HEK293 (cell line): ENCODE measurements around the gene CNPY4.
A peak's percentile ranks its signal among the peaks of the same experiment; 100 is the strongest.

ENCODE experiments used
- BCL11B ChIP-seq: fragments of 450-650 bp; formaldehyde crosslinking; IDR thresholded peaks from 2 replicates; pipeline ENCODE4 v1.5.1; 2016; ENCODE audit warnings: low read depth, missing biosample characterization, missing genetic modification characterization
- FEZF1 ChIP-seq: fragments of 450-650 bp; formaldehyde crosslinking; IDR thresholded peaks from 2 replicates; pipeline ENCODE4 v1.5.1; 2016; ENCODE audit warnings: missing biosample characterization, missing genetic modification characterization
- MYNN ChIP-seq: fragments of 450-650 bp; formaldehyde crosslinking; IDR thresholded peaks from 2 replicates; pipeline ENCODE4 v1.5.1; 2016; ENCODE audit warnings: missing biosample characterization, missing genetic modification characterization, borderline replicate concordance
- PRDM1 ChIP-seq: fragments of 450-650 bp; formaldehyde crosslinking; IDR thresholded peaks from 2 replicates; pipeline ENCODE4; 2016; ENCODE audit warnings: missing biosample characterization, missing genetic modification characterization
- ZBTB21 ChIP-seq: fragments of 450-650 bp; formaldehyde crosslinking; IDR thresholded peaks from 2 replicates; pipeline ENCODE4 v1.5.1; 2017; ENCODE audit warnings: missing biosample characterization, missing genetic modification characterization
- ZBTB8A ChIP-seq: fragments of 450-650 bp; formaldehyde crosslinking; IDR thresholded peaks from 2 replicates; pipeline ENCODE4 v1.5.1; 2016; ENCODE audit warnings: missing biosample characterization, missing genetic modification characterization
- ZFP3 ChIP-seq: fragments of 450-650 bp; formaldehyde crosslinking; IDR thresholded peaks from 2 replicates; pipeline ENCODE4 v1.5.1; 2016; ENCODE audit warnings: low read depth, missing biosample characterization, missing genetic modification characterization
- ZFP37 ChIP-seq: fragments of 450-650 bp; formaldehyde crosslinking; IDR thresholded peaks from 2 replicates; pipeline ENCODE4 v1.5.1; 2016; ENCODE audit warnings: missing biosample characterization, missing genetic modification characterization
- ZNF114 ChIP-seq: fragments of 450-650 bp; formaldehyde crosslinking; IDR thresholded peaks from 2 replicates; pipeline ENCODE4 v1.5.0; 2017; ENCODE audit warnings: missing biosample characterization, missing genetic modification characterization
- ZNF155 ChIP-seq: fragments of 450-650 bp; formaldehyde crosslinking; IDR thresholded peaks from 2 replicates; pipeline ENCODE4 v1.5.1; 2016; ENCODE audit warnings: missing biosample characterization, missing genetic modification characterization
- ZNF157 ChIP-seq: fragments of 450-650 bp; formaldehyde crosslinking; IDR thresholded peaks from 2 replicates; pipeline ENCODE4 v1.5.1; 2016; ENCODE audit warnings: missing biosample characterization, missing genetic modification characterization
- ZNF16 ChIP-seq: fragments of 450-650 bp; formaldehyde crosslinking; IDR thresholded peaks from 2 replicates; pipeline ENCODE4 v1.5.1; 2016; ENCODE audit warnings: low read depth, missing biosample characterization, missing genetic modification characterization
- ZNF221 ChIP-seq: fragments of 450-650 bp; formaldehyde crosslinking; IDR thresholded peaks from 2 replicates; pipeline ENCODE4 v1.5.1; 2017; ENCODE audit warnings: missing biosample characterization, missing genetic modification characterization, borderline replicate concordance
- ZNF248 ChIP-seq: fragments of 450-650 bp; formaldehyde crosslinking; IDR thresholded peaks from 2 replicates; pipeline ENCODE4 v1.5.1; 2017; ENCODE audit warnings: missing biosample characterization, missing genetic modification characterization
- ZNF48 ChIP-seq: fragments of 450-650 bp; formaldehyde crosslinking; IDR thresholded peaks from 2 replicates; pipeline ENCODE4 v1.5.1; 2016; ENCODE audit warnings: missing biosample characterization, missing genetic modification characterization
- ZNF529 ChIP-seq: fragments of 450-650 bp; formaldehyde crosslinking; IDR thresholded peaks from 2 replicates; pipeline ENCODE4 v1.5.1; 2017; ENCODE audit warnings: missing genetic modification characterization, missing biosample characterization; ENCODE audit not compliant: insufficient replicate concordance
- ZNF549 ChIP-seq: fragments of 450-650 bp; IDR thresholded peaks from 2 replicates; pipeline ENCODE4 v1.5.1; 2018; ENCODE audit warnings: missing biosample characterization, missing genetic modification characterization, mild to moderate bottlenecking, inconsistent platforms, moderate library complexity
- ZNF560 ChIP-seq: fragments of 450-650 bp; formaldehyde crosslinking; IDR thresholded peaks from 2 replicates; pipeline ENCODE4 v1.5.1; 2017; ENCODE audit warnings: missing biosample characterization, missing genetic modification characterization, borderline replicate concordance
- ZNF600 ChIP-seq: fragments of 450-650 bp; formaldehyde crosslinking; IDR thresholded peaks from 2 replicates; pipeline ENCODE4 v1.5.1; 2016; ENCODE audit warnings: missing biosample characterization, missing genetic modification characterization
- ZNF610 ChIP-seq: fragments of 450-650 bp; formaldehyde crosslinking; IDR thresholded peaks from 2 replicates; pipeline ENCODE4 v1.5.1; 2016; ENCODE audit warnings: missing biosample characterization, missing genetic modification characterization, borderline replicate concordance
- ZNF629 ChIP-seq: fragments of 450-650 bp; formaldehyde crosslinking; IDR thresholded peaks from 2 replicates; pipeline ENCODE4 v1.5.1; 2017; ENCODE audit warnings: missing biosample characterization, missing genetic modification characterization
- ZNF658 ChIP-seq: fragments of 450-650 bp; formaldehyde crosslinking; IDR thresholded peaks from 2 replicates; pipeline ENCODE4; 2016; ENCODE audit warnings: missing biosample characterization, missing genetic modification characterization
- ZNF768 ChIP-seq: fragments of 450-650 bp; formaldehyde crosslinking; IDR thresholded peaks from 2 replicates; pipeline ENCODE4 v1.5.1; 2018; ENCODE audit warnings: missing biosample characterization, mild to moderate bottlenecking, missing genetic modification characterization
- ZNF830 ChIP-seq: fragments of 450-650 bp; IDR thresholded peaks from 2 replicates; pipeline ENCODE4 v1.5.0; 2018; ENCODE audit warnings: missing biosample characterization, missing genetic modification characterization, low read depth, mild to moderate bottlenecking, moderate library complexity
- TF ChIP-seq, protein P1 (sequence below): fragments of 450-650 bp; formaldehyde crosslinking; IDR thresholded peaks from 2 replicates; pipeline ENCODE4 v1.5.1; 2016; ENCODE audit warnings: missing biosample characterization, missing genetic modification characterization
- TF ChIP-seq, protein P2 (sequence below): fragments of 450-650 bp; formaldehyde crosslinking; IDR thresholded peaks from 2 replicates; pipeline ENCODE4 v1.5.1; 2016; ENCODE audit warnings: missing biosample characterization, missing genetic modification characterization
- TF ChIP-seq, protein P3 (sequence below): fragments of 450-650 bp; formaldehyde crosslinking; conservative IDR thresholded peaks from 2 replicates; pipeline ENCODE4 v1.5.1; 2016; ENCODE audit warnings: low read depth, missing biosample characterization, missing genetic modification characterization
- TF ChIP-seq, protein P4 (sequence below): fragments of 450-650 bp; formaldehyde crosslinking; IDR thresholded peaks from 2 replicates; pipeline ENCODE4 v1.5.1; 2016; ENCODE audit warnings: missing biosample characterization, missing genetic modification characterization

The CNPY4 gene

GRCh38 chr7:100100420-100101015, 18.9 kb upstream of the CNPY4 start (continued):
- TF ChIP-seq ZNF560 (tag by site-specific recombination) (no peak), MYNN (tag by site-specific recombination) (no peak), BCL11B (tag by site-specific recombination) (peak; percentile 82), ZNF658 (tag by site-specific recombination) (no peak), ZNF155 (tag by site-specific recombination) (no peak), ZNF768 (tag by site-specific recombination) (no peak), ZBTB8A (tag by site-specific recombination) (peak; percentile 97), ZNF610 (peak; percentile 73; the same call in 1 of the 2 replicates), ZNF248 (tag by site-specific recombination) (no peak), ZNF629 (tag by site-specific recombination) (peak; percentile 71), FEZF1 (tag by site-specific recombination) (no peak; the same call in 1 of the 2 replicates), ZNF221 (tag by site-specific recombination) (no peak), ZNF830 (no peak), ZFP37 (tag by site-specific recombination) (no peak; the same call in 1 of the 2 replicates), ZBTB21 (tag by site-specific recombination) (peak; percentile 29; the same call in 1 of the 2 replicates), ZNF529 (tag by site-specific recombination) (no peak), ZNF549 (tag by site-specific recombination) (no peak), ZNF16 (tag by site-specific recombination) (no peak), ZNF157 (tag by site-specific recombination) (no peak), ZFP3 (no peak), ZNF600 (tag by site-specific recombination) (peak; percentile 69), ZNF114 (no peak), ZNF48 (tag by site-specific recombination) (no peak), PRDM1 (no peak)
- TF ChIP-seq, protein P1, sequence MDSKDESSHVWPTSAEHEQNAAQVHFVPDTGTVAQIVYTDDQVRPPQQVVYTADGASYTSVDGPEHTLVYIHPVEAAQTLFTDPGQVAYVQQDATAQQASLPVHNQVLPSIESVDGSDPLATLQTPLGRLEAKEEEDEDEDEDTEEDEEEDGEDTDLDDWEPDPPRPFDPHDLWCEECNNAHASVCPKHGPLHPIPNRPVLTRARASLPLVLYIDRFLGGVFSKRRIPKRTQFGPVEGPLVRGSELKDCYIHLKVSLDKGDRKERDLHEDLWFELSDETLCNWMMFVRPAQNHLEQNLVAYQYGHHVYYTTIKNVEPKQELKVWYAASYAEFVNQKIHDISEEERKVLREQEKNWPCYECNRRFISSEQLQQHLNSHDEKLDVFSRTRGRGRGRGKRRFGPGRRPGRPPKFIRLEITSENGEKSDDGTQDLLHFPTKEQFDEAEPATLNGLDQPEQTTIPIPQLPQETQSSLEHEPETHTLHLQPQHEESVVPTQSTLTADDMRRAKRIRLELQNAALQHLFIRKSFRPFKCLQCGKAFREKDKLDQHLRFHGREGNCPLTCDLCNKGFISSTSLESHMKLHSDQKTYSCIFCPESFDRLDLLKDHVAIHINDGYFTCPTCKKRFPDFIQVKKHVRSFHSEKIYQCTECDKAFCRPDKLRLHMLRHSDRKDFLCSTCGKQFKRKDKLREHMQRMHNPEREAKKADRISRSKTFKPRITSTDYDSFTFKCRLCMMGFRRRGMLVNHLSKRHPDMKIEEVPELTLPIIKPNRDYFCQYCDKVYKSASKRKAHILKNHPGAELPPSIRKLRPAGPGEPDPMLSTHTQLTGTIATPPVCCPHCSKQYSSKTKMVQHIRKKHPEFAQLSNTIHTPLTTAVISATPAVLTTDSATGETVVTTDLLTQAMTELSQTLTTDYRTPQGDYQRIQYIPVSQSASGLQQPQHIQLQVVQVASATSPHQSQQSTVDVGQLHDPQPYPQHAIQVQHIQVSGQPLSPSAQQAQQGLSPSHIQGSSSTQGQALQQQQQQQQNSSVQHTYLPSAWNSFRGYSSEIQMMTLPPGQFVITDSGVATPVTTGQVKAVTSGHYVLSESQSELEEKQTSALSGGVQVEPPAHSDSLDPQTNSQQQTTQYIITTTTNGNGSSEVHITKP = peak; percentile 52
- TF ChIP-seq, protein P2, sequence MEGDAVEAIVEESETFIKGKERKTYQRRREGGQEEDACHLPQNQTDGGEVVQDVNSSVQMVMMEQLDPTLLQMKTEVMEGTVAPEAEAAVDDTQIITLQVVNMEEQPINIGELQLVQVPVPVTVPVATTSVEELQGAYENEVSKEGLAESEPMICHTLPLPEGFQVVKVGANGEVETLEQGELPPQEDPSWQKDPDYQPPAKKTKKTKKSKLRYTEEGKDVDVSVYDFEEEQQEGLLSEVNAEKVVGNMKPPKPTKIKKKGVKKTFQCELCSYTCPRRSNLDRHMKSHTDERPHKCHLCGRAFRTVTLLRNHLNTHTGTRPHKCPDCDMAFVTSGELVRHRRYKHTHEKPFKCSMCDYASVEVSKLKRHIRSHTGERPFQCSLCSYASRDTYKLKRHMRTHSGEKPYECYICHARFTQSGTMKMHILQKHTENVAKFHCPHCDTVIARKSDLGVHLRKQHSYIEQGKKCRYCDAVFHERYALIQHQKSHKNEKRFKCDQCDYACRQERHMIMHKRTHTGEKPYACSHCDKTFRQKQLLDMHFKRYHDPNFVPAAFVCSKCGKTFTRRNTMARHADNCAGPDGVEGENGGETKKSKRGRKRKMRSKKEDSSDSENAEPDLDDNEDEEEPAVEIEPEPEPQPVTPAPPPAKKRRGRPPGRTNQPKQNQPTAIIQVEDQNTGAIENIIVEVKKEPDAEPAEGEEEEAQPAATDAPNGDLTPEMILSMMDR (tag by site-specific recombination) = no peak
- TF ChIP-seq, protein P3, sequence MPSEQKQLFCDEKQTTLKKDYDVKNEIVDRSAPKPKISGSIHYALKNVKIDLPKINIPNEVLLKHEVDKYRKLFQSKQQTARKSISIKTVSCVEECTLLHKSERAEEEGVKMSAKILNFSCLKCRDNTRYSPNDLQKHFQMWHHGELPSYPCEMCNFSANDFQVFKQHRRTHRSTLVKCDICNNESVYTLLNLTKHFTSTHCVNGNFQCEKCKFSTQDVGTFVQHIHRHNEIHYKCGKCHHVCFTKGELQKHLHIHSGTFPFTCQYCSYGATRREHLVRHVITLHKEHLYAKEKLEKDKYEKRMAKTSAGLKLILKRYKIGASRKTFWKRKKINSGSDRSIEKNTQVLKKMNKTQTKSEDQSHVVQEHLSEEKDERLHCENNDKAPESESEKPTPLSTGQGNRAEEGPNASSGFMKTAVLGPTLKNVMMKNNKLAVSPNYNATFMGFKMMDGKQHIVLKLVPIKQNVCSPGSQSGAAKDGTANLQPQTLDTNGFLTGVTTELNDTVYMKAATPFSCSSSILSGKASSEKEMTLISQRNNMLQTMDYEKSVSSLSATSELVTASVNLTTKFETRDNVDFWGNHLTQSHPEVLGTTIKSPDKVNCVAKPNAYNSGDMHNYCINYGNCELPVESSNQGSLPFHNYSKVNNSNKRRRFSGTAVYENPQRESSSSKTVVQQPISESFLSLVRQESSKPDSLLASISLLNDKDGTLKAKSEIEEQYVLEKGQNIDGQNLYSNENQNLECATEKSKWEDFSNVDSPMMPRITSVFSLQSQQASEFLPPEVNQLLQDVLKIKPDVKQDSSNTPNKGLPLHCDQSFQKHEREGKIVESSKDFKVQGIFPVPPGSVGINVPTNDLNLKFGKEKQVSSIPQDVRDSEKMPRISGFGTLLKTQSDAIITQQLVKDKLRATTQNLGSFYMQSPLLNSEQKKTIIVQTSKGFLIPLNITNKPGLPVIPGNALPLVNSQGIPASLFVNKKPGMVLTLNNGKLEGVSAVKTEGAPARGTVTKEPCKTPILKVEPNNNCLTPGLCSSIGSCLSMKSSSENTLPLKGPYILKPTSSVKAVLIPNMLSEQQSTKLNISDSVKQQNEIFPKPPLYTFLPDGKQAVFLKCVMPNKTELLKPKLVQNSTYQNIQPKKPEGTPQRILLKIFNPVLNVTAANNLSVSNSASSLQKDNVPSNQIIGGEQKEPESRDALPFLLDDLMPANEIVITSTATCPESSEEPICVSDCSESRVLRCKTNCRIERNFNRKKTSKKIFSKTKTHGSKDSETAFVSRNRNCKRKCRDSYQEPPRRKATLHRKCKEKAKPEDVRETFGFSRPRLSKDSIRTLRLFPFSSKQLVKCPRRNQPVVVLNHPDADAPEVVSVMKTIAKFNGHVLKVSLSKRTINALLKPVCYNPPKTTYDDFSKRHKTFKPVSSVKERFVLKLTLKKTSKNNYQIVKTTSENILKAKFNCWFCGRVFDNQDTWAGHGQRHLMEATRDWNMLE (tag by site-specific recombination) = peak; percentile 40
- TF ChIP-seq, protein P4, sequence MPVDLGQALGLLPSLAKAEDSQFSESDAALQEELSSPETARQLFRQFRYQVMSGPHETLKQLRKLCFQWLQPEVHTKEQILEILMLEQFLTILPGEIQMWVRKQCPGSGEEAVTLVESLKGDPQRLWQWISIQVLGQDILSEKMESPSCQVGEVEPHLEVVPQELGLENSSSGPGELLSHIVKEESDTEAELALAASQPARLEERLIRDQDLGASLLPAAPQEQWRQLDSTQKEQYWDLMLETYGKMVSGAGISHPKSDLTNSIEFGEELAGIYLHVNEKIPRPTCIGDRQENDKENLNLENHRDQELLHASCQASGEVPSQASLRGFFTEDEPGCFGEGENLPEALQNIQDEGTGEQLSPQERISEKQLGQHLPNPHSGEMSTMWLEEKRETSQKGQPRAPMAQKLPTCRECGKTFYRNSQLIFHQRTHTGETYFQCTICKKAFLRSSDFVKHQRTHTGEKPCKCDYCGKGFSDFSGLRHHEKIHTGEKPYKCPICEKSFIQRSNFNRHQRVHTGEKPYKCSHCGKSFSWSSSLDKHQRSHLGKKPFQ (tag by site-specific recombination) = no peak; the same call in 1 of the 2 replicates
